HepG2 (cell line): ENCODE measurements around the gene YKT6. TPM values are rescaled to one million over a fixed set of nuclear protein-coding genes. Genes with fewer than 3 reads are reported as not detected.
A peak's percentile ranks its signal among the peaks of the same experiment; 100 is the strongest.

Experiments
- CHCHD3 ChIP-seq: sonication (generic); formaldehyde crosslinking; IDR thresholded peaks from 2 replicates; pipeline ENCODE4 v1.8.0; 2022; ENCODE audit warnings: mild to moderate bottlenecking, missing genetic modification reagents, moderate library complexity
- EHMT2 ChIP-seq: fragments of 200-600 bp; sonication (generic); IDR thresholded peaks from 2 replicates; pipeline ENCODE4 v1.7.0; 2017; ENCODE audit warnings: antibody characterized with exemption, low read depth, low read length, borderline replicate concordance
- FOXO4 ChIP-seq: sonication (generic); formaldehyde crosslinking; conservative IDR thresholded peaks from 2 replicates; pipeline ENCODE4 v1.8.1; 2023; ENCODE audit warnings: missing genetic modification reagents
- FUBP1 ChIP-seq: sonication (generic); formaldehyde crosslinking; IDR thresholded peaks from 2 replicates; pipeline ENCODE4 v1.5.1; 2020; ENCODE audit warnings: missing genetic modification reagents, mild to moderate bottlenecking, borderline replicate concordance
- JDP2 ChIP-seq: sonication (generic); formaldehyde crosslinking; IDR thresholded peaks from 2 replicates; pipeline ENCODE4 v1.8.1; 2022; ENCODE audit warnings: missing genetic modification reagents, borderline replicate concordance
- KLF16 ChIP-seq, 2 experiments: sonication (generic) in 1 of 2; formaldehyde crosslinking in 1 of 2; IDR thresholded peaks; 2 replicates each; pipeline versions ENCODE4 v1.6.1 to v1.8.0; 2016 to 2023; ENCODE audit warnings: missing genetic modification reagents in 2 of 2, missing compliant biosample characterization in 1 of 2
- MAF1 ChIP-seq: sonication (generic); formaldehyde crosslinking; IDR thresholded peaks from 2 replicates; pipeline ENCODE4 v1.5.0; 2020; ENCODE audit warnings: missing genetic modification reagents, borderline replicate concordance
- MXD3 ChIP-seq: IDR thresholded peaks from 2 replicates; pipeline ENCODE4 v1.6.1; 2016; ENCODE audit warnings: mild to moderate bottlenecking, missing biosample characterization, missing genetic modification reagents
- PITX1 ChIP-seq: sonication (generic); formaldehyde crosslinking; IDR thresholded peaks from 2 replicates; pipeline ENCODE4 v1.5.1; 2020; ENCODE audit warnings: mild to moderate bottlenecking, missing genetic modification reagents
- SRSF1 ChIP-seq: fragments of 200-400 bp; formaldehyde crosslinking; optimal IDR thresholded peaks from 2 replicates; pipeline ENCODE3; 2017; ENCODE audit warnings: mild to moderate bottlenecking, low read depth, low read length, moderate library complexity
- ZFYVE20 ChIP-seq: sonication (generic); formaldehyde crosslinking; IDR thresholded peaks from 2 replicates; pipeline ENCODE4 v1.8.0; 2023; ENCODE audit warnings: low read depth, mild to moderate bottlenecking, moderate library complexity, missing genetic modification reagents, borderline replicate concordance
- ZMYM4 ChIP-seq: sonication (generic); formaldehyde crosslinking; IDR thresholded peaks from 2 replicates; pipeline ENCODE4 v1.8.1; 2023; ENCODE audit warnings: mild to moderate bottlenecking, missing genetic modification reagents
- ZNF24 ChIP-seq: fragments of 450-650 bp; IDR thresholded peaks from 2 replicates; pipeline ENCODE4 v1.6.1; 2017; ENCODE audit warnings: antibody characterized with exemption, mild to moderate bottlenecking
- ZNF414 ChIP-seq: sonication (generic); formaldehyde crosslinking; IDR thresholded peaks from 2 replicates; pipeline ENCODE4 v1.5.0; 2020; ENCODE audit warnings: missing genetic modification reagents
- ZNF558 ChIP-seq: sonication (generic); formaldehyde crosslinking; IDR thresholded peaks from 2 replicates; pipeline ENCODE4 v1.9.0; 2022; ENCODE audit warnings: mild to moderate bottlenecking, missing genetic modification reagents, borderline replicate concordance
- ZNF576 ChIP-seq: sonication (generic); formaldehyde crosslinking; IDR thresholded peaks from 2 replicates; pipeline ENCODE4 v1.4.0; 2020; ENCODE audit warnings: mild to moderate bottlenecking, missing genetic modification reagents
- ZNF589 ChIP-seq: sonication (generic); formaldehyde crosslinking; conservative IDR thresholded peaks from 2 replicates; pipeline ENCODE4 v1.8.0; 2022; ENCODE audit warnings: mild to moderate bottlenecking, moderate library complexity, missing genetic modification reagents
- ZNF709 ChIP-seq: sonication (generic); formaldehyde crosslinking; IDR thresholded peaks from 2 replicates; pipeline ENCODE4 v1.5.0; 2020; ENCODE audit warnings: mild to moderate bottlenecking, missing genetic modification reagents
- ZNF740 ChIP-seq: sonication (generic); formaldehyde crosslinking; IDR thresholded peaks from 2 replicates; pipeline ENCODE4 v1.4.0; 2020; ENCODE audit warnings: missing genetic modification reagents
- polyA plus RNA-seq, 8 experiments: library from polyadenylated mRNA; depleted of rRNA in 3 of 8; stranded (reverse) in 7 of 8; unstranded in 1 of 8; fragments of >200 nt; fragmentation: Illumina TruSeq in 4 of 8; extraction: Trizol in 4 of 8; gene quantifications; 2 replicates each; pipeline versions ENCODE4 v1.2.1 to v1.2.3, GENCODE V29; 2011 to 2016; ENCODE audit warnings: low read depth in 4 of 8, missing spikeins in 1 of 8, mixed read lengths in 1 of 8; ENCODE audit not compliant: insufficient read depth in 1 of 8
- total RNA-seq, 5 experiments: library from RNA; depleted of rRNA; stranded (reverse); fragments of >200 nt; fragmentation: Illumina TruSeq; extraction: Trizol; gene quantifications; 2 replicates each; pipeline ENCODE4 v1.2.3, GENCODE V29; 2016; ENCODE audit warnings: low read depth in 1 of 5

YKT6 gene
- total and polyA plus RNA-seq, 2 of the 13 experiments (the other 11 are each of a cell fraction or from before 2014, with no cell fraction given): 52.2 to 60.3 TPM

GRCh38 chr7:44221231-44221791 is 20.5 kb downstream of the YKT6 start (continued):
- TF ChIP-seq SRSF1: no peak
- TF ChIP-seq ZNF589 (CRISPR knock-in tag): no peak; the same call in 1 of the 2 replicates
- TF ChIP-seq JDP2: no peak
- no peak for TF ChIP-seq ZNF740 (CRISPR knock-in tag)
- TF ChIP-seq ZFYVE20 (CRISPR knock-in tag): no peak
- TF ChIP-seq FUBP1 (CRISPR knock-in tag): no peak
- peak; percentile 82; the same call in 1 of the 2 replicates for TF ChIP-seq ZNF709 (CRISPR knock-in tag)
- TF ChIP-seq ZMYM4: 0 out of 2 replicates have a peak, but pooled peaks have one; percentile 55
- TF ChIP-seq MXD3 (CRISPR knock-in tag): peak; percentile 95
- TF ChIP-seq ZNF558 (CRISPR knock-in tag): peak; percentile 77; the same call in 1 of the 2 replicates
- no peak for TF ChIP-seq MAF1 (CRISPR knock-in tag)
- TF ChIP-seq KLF16 (CRISPR knock-in tag; IDR thresholded peaks at IDR 0.05): peak in 1 of 2 experiments; percentile 60; a peak in 1 of 4 replicates
- no peak for TF ChIP-seq ZNF24
- 0 out of 2 replicates have a peak, but pooled peaks have one; percentile 55 for TF ChIP-seq FOXO4 (CRISPR knock-in tag)
- no peak for TF ChIP-seq EHMT2
- no peak for TF ChIP-seq ZNF414
- no peak for TF ChIP-seq ZNF576 (CRISPR knock-in tag)
- peak; percentile 71; the same call in 1 of the 2 replicates for TF ChIP-seq CHCHD3 (CRISPR knock-in tag)
- TF ChIP-seq PITX1 (CRISPR knock-in tag): peak; percentile 70; the same call in 1 of the 2 replicates
